ENCODE measurements around the gene HAUS1.

HAUS1 gene, protein sequence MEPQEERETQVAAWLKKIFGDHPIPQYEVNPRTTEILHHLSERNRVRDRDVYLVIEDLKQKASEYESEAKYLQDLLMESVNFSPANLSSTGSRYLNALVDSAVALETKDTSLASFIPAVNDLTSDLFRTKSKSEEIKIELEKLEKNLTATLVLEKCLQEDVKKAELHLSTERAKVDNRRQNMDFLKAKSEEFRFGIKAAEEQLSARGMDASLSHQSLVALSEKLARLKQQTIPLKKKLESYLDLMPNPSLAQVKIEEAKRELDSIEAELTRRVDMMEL

DNA sequence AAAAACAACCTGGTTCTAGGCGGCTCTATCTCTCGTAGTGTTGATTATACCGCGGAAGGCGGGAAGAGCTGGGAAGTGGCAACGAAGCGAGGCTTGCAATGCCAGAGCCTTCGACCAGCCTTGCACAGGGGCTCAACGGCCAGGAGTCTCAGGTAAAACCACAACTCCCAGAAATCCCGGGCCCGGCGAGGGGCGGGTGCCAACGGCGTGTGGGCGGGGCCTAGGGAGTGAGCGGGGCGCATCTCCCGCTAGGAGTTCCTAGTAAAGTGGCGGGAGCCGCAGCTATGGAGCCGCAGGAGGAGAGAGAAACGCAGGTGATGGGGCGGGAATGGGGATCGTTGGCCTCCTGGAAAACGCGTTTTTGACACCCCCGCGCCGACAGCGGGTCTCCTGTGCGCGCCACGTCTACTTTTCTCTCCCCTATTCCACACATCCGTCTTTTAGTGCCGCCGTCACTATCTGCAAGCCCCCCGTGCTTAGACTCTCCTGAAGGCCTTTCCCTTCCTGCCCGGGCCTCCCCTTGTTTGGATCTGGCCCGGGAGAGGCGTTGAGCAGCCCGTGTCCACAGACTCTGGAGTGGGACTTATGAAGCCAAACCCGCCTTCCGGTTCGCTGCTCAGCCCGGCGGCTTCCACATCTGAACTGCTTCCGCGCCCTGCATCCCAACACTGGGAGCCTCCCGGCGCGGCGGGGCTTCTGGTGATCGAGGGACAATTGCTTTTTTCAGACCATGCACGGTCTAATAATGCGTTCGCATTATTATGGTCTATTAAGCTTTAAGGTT lies at the start of gene HAUS1:
TSS of gene HAUS1 (plus strand) at position 258 of the 784 bp plus-strand sequence. CDS start at position 285, 27 bp downstream.
- peak; percentile 56 for DNase-seq (ENCODE audit: insufficient read length, low spot score)
- peak; percentile 63 for TF ChIP-seq POLR2A (IDR thresholded peaks at IDR 0.05; ENCODE audit: low read depth, low read length)
- FAIRE-seq, result peak; percentile 57

DNA sequence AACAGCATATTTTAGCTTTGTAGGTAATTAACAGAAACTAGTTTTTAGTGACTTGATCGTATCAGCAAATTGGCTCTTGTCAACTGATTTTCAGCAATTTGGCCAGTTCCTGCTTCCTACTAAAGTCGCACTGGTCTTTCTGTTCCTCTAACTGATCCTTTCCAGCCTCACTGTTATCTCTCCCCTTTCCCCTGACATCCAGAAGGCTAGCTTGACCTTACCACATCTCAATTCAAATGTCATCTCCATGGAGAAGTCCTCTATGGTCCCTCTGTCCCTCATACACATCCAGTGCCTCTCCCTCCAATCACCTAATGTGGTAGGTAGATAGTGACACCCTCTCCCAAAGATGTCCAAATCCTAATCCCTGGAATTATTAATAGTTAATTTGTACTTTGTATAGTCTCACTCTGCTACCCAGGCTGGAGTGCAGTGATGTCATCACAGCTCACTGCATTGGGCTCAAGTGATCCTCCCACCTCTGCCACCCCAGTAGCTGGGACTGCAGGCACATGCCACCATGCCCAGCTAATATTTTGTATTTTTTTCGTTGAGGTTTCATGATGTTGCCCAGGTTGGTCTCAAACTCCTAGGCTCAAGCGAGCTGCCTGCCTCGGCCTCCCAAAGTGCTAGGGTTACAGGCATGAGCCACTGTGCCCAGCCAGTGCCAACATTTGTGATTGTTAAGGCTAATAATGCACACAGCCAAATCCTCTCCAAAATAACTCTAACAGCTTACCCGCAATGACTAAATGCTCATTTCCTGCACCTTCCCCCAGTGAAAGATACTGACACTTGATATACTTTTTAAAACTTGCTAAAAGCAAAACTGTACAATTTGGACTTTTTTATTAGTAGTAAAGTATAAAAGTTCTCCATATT lies 49.0 kb upstream of the HAUS1 start:
- TF ChIP-seq POLR2A (IDR thresholded peaks at IDR 0.05; ENCODE audit: low read depth, low read length), result no peak
- DNase-seq (ENCODE audit: insufficient read length, low spot score), result no peak
- no peak for FAIRE-seq

DNA sequence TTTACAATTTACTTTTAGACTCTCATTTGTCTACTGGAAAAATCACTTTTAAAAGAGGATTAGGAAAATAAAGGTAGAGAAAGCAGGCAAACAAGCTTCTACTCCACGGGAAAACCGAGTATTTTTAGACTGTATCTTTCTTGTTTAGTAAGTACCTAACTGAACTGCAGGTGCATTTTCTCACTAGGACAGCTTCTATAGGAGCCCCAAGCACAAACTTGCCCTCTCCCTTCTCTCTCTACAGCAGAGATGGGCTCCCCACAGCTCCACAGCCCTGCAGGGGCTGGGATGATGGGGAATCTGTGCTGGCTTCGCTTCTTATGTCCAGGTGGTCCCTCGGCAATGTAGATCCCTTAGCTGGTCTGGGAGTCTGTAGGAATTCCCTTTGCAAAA lies 48.4 kb upstream of the HAUS1 start:
- DNase-seq (ENCODE audit: insufficient read length, low spot score), result no peak
- TF ChIP-seq POLR2A (IDR thresholded peaks at IDR 0.05; ENCODE audit: low read depth, low read length), result no peak
- no peak for FAIRE-seq

DNA sequence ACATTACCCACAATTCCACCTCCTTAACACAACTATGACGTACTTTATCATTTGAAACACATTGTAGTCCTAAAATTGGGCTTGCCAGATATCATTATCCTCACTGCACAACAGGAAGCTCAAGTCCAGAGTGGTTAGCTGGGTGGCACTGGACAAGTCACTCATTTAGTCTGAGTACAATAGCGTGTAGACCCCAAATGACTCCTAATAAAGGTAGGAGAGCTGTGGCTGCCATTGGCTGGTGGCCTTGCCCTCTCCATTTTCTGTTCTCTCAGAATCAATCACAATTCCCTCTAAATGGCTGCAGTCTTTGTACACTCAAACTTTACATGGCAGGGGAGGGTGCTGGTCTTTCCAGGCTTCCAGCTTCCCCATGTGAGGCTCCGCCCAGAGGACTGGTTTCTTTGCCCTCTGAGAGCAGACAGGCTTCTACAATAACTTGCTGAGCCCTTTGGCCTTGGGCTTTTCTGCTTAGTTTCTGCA lies 43.8 kb upstream of the HAUS1 start:
- no peak for TF ChIP-seq POLR2A (IDR thresholded peaks at IDR 0.05; ENCODE audit: low read depth, low read length)
- FAIRE-seq (no peak), DNase-seq (ENCODE audit: insufficient read length, low spot score) (no peak)

DNA sequence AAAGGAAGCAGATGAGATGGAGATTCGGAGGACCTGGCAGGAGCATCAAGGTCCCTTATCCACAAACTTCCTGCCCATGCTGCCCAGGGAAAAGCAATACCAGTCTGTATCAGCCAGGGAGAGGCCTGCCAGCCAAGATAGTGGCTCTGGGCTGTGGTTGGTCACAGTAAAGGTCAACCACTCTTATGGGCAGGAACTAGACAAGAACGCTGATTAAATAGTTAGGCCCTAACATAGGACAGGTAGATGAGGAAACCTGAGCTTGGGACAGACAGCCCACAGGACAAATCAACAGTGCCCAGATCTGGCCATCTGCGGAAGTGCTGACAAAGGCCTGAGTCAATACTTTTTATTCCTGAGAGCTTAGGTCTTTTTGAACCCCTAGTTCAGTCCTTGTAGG lies 42.8 kb upstream of the HAUS1 start:
- TF ChIP-seq POLR2A (IDR thresholded peaks at IDR 0.05; ENCODE audit: low read depth, low read length), result no peak
- FAIRE-seq (no peak), DNase-seq (ENCODE audit: insufficient read length, low spot score) (no peak)

DNA sequence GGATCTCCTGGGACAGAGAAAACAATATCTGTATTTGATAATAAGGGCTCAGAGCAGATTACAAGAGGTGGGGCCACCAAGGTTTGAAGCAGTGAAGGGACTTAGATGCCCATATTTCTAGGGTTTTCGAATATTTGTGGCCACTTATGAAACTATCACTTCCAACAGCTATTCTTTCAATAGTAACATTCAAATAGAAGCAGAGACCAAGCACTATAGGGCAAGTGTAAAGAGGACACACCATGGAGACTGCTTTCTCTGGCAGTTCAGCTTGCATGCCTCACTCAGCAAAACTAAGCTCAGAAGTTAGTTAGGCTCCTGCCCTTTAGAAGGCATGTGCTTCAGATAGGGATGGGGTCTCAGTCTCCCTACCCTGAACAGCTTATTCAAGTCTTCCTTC lies 42.4 kb upstream of the HAUS1 start:
- TF ChIP-seq POLR2A (IDR thresholded peaks at IDR 0.05; ENCODE audit: low read depth, low read length), result no peak
- FAIRE-seq, result no peak

DNA sequence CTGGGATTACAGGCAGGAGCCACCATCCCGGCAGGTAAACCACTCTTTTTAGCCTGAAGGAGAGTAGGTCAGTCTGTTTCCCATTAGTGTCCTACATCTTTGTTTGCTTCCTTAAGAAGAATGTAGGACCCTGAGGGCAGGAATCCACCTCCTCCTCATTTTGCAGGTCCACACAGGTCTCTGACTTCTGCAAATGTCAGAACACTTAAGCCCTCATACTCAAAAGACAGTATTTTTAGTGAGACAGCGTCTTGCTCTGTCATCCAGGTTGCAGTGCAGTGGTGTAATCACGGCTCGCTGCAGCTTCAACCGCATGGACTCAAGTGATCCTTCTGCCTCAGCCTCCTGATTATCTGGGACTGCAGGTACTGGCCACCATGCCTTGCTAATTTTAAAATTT lies 41.4 kb upstream of the HAUS1 start:
- TF ChIP-seq POLR2A (IDR thresholded peaks at IDR 0.05; ENCODE audit: low read depth, low read length), result no peak
- DNase-seq (ENCODE audit: insufficient read length, low spot score) (no peak), FAIRE-seq (no peak)

More for the DNA sequence above, 42.4 kb upstream of the HAUS1 start:
- no peak for DNase-seq (ENCODE audit: insufficient read length, low spot score)

DNA sequence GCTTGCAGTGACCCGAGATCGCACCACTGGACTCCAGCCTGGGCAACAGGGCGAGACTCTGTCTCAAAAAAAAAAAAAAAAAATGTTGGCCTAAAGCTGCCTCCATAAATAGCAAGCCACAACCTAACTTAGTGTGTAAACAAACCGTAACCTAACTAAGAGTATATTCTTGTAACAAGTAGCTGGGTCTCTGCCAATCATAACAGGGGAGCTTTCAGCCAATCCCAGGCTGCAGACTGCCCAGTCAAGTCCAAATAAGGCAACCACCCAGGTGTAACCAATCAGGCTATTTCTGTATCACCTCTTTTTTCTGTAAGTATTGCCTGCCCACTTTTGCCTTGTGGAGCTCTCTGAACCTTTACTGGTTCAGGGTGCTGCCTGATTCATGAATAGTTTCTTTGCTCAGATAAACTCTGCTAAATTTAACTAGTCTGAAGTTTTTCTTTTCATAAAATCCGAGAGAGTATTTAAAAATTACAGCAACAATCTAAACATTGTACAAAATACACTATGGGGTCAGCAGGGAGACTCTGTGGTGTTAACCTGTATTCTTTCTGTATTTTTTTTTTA lies 36.7 kb upstream of the HAUS1 start:
- no peak for TF ChIP-seq POLR2A (IDR thresholded peaks at IDR 0.05; ENCODE audit: low read depth, low read length)
- DNase-seq (ENCODE audit: insufficient read length, low spot score), result no peak
- no peak for FAIRE-seq

DNA sequence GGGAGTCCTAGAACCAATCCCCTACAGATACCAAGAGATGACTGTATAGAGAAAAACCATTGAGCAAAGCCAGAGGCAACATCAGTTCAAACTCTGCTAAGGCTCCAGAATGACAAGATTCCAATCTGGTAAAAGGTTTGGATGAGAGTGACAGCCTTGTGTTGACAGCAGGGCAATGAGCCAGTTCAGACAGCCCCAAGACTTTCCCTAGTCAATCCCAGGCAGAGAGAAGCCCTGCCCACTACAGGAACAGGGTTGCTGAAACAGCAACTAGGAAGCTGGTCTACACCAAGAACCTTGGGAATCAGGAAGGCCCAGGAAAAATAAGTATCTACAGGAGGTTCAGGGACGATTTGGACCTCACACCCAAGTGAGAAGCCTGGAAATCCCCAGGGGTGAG lies 35.4 kb upstream of the HAUS1 start:
- DNase-seq (ENCODE audit: insufficient read length, low spot score) (no peak), FAIRE-seq (no peak)
- no peak for TF ChIP-seq POLR2A (IDR thresholded peaks at IDR 0.05; ENCODE audit: low read depth, low read length)

DNA sequence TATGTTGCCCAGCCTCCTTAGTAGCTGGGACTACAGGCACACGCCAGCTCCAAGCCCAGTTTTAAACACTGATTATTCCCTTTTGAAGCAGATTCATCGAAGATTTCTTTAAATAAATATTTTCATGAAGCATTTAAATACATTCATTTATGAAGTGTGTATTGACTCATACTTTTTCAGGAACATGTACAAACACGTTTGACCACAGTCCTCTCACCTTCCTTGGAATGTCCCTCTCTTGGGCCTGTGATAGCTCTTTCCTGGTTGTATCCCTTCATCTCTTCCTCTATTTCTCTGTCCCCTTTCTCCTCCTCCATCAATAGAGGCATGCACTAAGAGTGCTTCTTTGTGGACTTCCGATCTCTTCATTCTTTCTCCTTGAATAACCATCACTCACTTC lies 34.7 kb upstream of the HAUS1 start:
- DNase-seq (ENCODE audit: insufficient read length, low spot score) (no peak), FAIRE-seq (no peak)

DNA sequence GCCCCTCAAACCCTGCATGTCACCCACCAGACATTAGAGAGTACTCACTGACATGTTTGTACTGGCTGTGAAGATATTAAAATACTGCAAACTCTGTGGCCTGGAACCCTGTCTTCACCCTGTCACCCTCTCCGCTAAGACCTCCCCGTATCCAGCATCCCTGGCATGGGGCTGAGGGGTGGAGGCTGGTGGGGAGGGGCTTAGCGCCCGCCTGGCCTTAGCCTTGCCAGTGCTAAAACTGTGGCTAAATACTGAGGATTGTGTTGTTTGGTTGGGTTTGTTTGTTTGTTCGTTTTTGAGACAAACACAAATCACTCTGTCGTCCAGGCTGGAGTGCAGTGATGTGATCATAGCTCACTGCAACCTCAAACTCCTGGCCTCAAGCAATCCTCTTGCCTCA lies 34.0 kb upstream of the HAUS1 start:
- no peak for TF ChIP-seq POLR2A (IDR thresholded peaks at IDR 0.05; ENCODE audit: low read depth, low read length)
- FAIRE-seq (no peak), DNase-seq (ENCODE audit: insufficient read length, low spot score) (no peak)

More for the DNA sequence above, 34.7 kb upstream of the HAUS1 start:
- TF ChIP-seq POLR2A (IDR thresholded peaks at IDR 0.05; ENCODE audit: low read depth, low read length), result no peak

DNA sequence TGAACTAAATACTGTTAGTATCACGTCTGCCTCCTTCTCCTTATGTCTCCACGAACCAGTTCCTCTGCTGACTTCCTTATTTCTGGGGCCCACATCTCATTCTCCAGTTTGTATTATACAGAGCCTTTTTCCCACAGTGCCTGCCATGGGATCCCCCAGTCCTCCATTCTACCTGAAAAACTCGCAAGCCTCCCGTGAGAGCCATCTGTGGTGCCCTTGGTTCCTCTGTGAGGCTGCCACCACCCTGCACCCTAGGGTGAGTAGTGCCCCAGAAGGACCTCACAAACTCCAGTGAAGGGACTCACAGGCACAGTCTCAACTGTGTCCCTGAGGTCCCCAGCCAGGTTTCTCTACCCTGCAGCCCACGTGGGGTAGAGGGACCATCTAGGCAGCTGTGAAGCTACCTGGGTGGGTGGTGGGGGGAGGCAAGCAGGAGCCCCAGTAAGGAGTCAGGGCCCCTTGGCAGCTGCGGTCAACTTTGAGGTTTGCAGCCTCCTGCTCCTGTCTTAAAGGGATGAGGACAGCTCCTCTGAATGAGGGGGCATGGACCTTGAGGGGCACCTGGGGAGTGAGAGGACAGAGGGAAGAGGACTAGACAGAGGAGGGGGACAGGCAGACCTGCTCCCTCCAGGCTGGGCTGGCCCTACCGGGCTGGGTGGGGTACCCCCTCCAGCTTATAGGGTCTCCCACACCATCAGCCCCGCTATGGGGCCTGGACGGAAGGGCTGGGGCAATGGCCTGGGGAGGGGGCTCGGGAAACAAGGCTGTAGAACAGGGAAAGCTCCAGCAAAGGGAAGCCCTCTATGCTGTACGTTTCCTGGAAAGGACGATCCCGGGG lies 33.2 kb upstream of the HAUS1 start:
- TF ChIP-seq POLR2A (IDR thresholded peaks at IDR 0.05; ENCODE audit: low read depth, low read length), result no peak
- FAIRE-seq (no peak), DNase-seq (ENCODE audit: insufficient read length, low spot score) (no peak)
